ENCODE measurements around the gene TIGD6.

The TIGD6 gene

GRCh38 chr5:150001660-150002486 is 1.4 kb upstream of the TIGD6 start:
- TF ChIP-seq POLR2A (IDR thresholded peaks at IDR 0.05; ENCODE audit: low read depth, low read length) = no peak
- DNase-seq (ENCODE audit: insufficient read length, low spot score) (peak; percentile 47), FAIRE-seq (no peak)

GRCh38 chr5:150000990-150001659 is 671 bp upstream of the TIGD6 start:
- no peak for TF ChIP-seq POLR2A (IDR thresholded peaks at IDR 0.05; ENCODE audit: low read depth, low read length)
- no peak for DNase-seq (ENCODE audit: insufficient read length, low spot score)
- no peak for FAIRE-seq

GRCh38 chr5:149999866-150000255 is 593 bp downstream of the TIGD6 start:
- TF ChIP-seq POLR2A (IDR thresholded peaks at IDR 0.05; ENCODE audit: low read depth, low read length) = no peak
- no peak for FAIRE-seq
- DNase-seq (ENCODE audit: insufficient read length, low spot score) = no peak

- no peak for TF ChIP-seq POLR2A (IDR thresholded peaks at IDR 0.05; ENCODE audit: low read depth, low read length)
- no peak for DNase-seq (ENCODE audit: insufficient read length, low spot score)
- no peak for FAIRE-seq
These were observed 1.1 kb downstream of the TIGD6 start for GRCh38 chr5:149999359-149999758.

- no peak for FAIRE-seq
- DNase-seq (ENCODE audit: insufficient read length, low spot score) = no peak
- no peak for TF ChIP-seq POLR2A (IDR thresholded peaks at IDR 0.05; ENCODE audit: low read depth, low read length)
These were observed 2.2 kb downstream of the TIGD6 start for GRCh38 chr5:149998281-149998680.

GRCh38 chr5:149996205-149996890 is 4.1 kb downstream of the TIGD6 start:
- no peak for TF ChIP-seq POLR2A (IDR thresholded peaks at IDR 0.05; ENCODE audit: low read depth, low read length)
- no peak for DNase-seq (ENCODE audit: insufficient read length, low spot score)
- no peak for FAIRE-seq

- FAIRE-seq (no peak), DNase-seq (ENCODE audit: insufficient read length, low spot score) (no peak)
- no peak for TF ChIP-seq POLR2A (IDR thresholded peaks at IDR 0.05; ENCODE audit: low read depth, low read length)
These were observed 4.9 kb downstream of the TIGD6 start for GRCh38 chr5:149995385-149996204.

GRCh38 chr5:149993471-149993870 is 7.0 kb downstream of the TIGD6 start:
- FAIRE-seq = no peak
- no peak for DNase-seq (ENCODE audit: insufficient read length, low spot score)
- TF ChIP-seq POLR2A (IDR thresholded peaks at IDR 0.05; ENCODE audit: low read depth, low read length) = no peak

GRCh38 chr5:149990518-149991376 is 9.7 kb downstream of the TIGD6 start:
- DNase-seq (ENCODE audit: insufficient read length, low spot score) (peak; percentile 50), FAIRE-seq (peak; percentile 36)
- TF ChIP-seq POLR2A (IDR thresholded peaks at IDR 0.05; ENCODE audit: low read depth, low read length) = no peak

GRCh38 chr5:149988126-149988525 is 12.3 kb downstream of the TIGD6 start:
- no peak for FAIRE-seq
- no peak for DNase-seq (ENCODE audit: insufficient read length, low spot score)
- TF ChIP-seq POLR2A (IDR thresholded peaks at IDR 0.05; ENCODE audit: low read depth, low read length) = no peak

- no peak for TF ChIP-seq POLR2A (IDR thresholded peaks at IDR 0.05; ENCODE audit: low read depth, low read length)
- no peak for FAIRE-seq
These were observed 17.9 kb downstream of the TIGD6 start for GRCh38 chr5:149982505-149982904.

GRCh38 chr5:149981206-149981605 is 19.2 kb downstream of the TIGD6 start:
- no peak for TF ChIP-seq POLR2A (IDR thresholded peaks at IDR 0.05; ENCODE audit: low read depth, low read length)
- no peak for FAIRE-seq
- DNase-seq (ENCODE audit: insufficient read length, low spot score) = no peak

More at GRCh38 chr5:149982505-149982904, 17.9 kb downstream of the TIGD6 start:
- no peak for DNase-seq (ENCODE audit: insufficient read length, low spot score)

- DNase-seq (ENCODE audit: insufficient read length, low spot score) (no peak), FAIRE-seq (no peak)
- TF ChIP-seq POLR2A (IDR thresholded peaks at IDR 0.05; ENCODE audit: low read depth, low read length) = no peak
These were observed 20.6 kb downstream of the TIGD6 start for GRCh38 chr5:149979896-149980295.

Data from H54 (cell line).